Myocyte (in vitro differentiated cells): ENCODE data around the gene DROSHA. TPM values are rescaled to one million over a fixed set of nuclear protein-coding genes. Genes with fewer than 3 reads are reported as not detected.
"Not testable (repeated sequence)": the region's sequence is repeated elsewhere in the genome, so short reads cannot be mapped to it uniquely, and the experiment has no call there.

Experiments used
- DNase-seq: peaks from one replicate; pipeline ENCODE4 v3.0.0-alpha.2; 2012; ENCODE audit warnings: low read depth
- total RNA-seq: library from RNA; depleted of rRNA; stranded (reverse); fragments of >200 nt; gene quantifications from 2 replicates; pipeline ENCODE4 v1.2.3, GENCODE V29; 2014

Gene DROSHA
- total RNA-seq, 1 donor from 2014 or later, result 23.3 TPM

- DNase-seq, result no peak
Measured at GRCh38 chr5:31381299-31381698, 150.6 kb downstream of the DROSHA start.

GRCh38 chr5:31380049-31380448 lies 151.8 kb downstream of the DROSHA start:
- DNase-seq, result no peak

- no peak for DNase-seq
Measured at GRCh38 chr5:31378838-31379237, 153.1 kb downstream of the DROSHA start.

DNA sequence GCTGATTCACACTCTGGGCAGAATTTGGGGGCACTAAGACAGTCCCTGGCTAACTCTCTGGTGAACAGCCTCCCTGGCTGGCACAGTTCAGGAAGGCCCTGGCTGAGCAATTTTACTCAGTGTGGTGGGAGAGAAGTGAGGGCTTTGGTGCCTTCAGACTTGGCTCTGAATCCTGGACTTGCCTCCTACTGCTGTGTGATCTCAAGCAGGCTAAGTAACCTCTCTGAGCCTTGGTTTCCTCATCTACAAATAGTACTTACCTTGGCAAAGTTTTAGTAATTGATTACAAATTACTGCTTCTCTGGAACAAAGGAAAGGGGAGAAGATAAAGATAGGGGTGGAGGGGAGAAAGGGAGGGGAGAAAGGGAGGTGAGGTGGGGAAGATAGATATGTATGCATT lies 153.8 kb downstream of the DROSHA start:
- no peak for DNase-seq

DNA sequence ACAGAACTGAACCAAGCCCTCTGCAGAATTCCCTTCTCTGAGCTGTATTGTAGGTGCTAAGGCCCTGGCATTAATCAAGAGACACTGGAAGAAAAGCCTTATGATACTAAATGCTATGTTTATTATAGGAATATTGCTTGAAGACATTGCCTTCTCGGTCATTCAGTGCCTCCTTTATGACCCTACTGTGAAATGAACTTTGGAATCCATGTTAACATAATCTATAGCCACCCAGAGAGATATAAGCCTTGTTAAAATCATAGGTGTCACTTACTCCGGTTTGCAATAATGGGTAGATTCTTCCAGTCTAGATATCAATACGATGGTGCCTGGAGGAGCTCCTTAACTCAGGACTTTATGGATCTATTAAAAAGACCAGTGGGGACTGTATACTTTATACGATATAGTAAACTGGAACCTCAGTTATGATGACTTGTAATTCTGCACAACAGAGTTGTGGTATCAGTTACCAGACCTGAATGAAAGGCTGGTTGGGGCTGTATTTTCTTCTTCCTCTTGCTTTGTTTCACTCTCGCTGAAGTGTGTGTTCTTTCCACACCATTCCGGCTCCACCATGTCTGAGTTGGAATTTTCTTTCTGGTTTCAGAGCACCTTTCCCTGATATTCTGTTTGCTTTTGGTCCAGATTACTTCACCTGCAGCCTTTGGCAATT lies 154.5 kb downstream of the DROSHA start:
- no peak for DNase-seq

DNA sequence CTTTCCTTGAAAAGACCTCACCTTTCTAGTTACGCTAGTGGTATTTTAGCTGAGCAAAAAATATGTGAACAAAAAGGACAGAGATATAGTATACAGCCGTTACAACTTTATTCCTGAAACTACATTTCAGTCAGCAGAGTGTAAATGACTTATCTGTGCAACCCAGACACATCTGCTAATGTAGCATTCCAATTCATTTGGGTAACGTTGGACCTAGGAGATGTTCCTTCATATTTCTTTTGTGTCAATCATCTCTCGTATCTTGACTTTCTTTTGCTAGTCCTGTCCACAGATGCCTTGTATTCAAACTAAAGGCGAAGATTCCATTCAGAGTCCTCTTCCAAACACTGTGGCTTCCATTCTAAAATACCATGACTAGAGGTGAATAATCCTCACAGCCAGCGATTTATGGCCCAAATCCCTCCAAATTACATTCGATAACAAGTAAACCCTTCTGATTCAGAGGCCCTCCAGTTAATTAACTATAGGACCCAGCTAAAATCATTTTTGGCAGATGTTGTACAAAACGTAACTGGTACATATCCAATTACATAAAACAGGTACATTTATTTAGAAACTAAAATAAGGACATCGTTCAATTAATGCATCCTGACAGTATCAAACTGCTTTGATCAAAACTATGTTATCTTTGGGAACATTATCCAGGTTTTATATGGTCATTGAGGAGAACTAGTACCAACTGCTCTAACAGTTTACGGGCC lies 155.7 kb downstream of the DROSHA start:
- no peak for DNase-seq

DNA sequence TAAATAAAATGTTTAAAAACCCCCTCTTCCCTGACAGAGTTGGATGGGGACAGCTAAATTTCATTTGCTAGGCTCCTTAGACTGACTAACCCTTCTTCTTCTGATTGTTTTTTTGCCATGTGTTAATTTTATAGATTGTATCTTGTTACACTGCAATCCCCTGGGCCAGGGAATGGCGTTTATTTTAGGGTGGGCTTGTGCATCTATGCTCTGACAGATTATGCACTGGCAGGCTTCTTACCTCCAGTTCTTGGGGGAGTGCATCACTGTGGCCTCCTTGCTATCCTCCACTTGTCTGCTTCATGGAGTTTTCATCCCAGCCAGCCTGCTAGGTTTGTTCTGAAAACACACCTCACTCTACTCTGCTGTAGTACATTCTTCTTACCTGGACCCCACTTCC lies 159.8 kb downstream of the DROSHA start:
- DNase-seq, result no peak

DNA sequence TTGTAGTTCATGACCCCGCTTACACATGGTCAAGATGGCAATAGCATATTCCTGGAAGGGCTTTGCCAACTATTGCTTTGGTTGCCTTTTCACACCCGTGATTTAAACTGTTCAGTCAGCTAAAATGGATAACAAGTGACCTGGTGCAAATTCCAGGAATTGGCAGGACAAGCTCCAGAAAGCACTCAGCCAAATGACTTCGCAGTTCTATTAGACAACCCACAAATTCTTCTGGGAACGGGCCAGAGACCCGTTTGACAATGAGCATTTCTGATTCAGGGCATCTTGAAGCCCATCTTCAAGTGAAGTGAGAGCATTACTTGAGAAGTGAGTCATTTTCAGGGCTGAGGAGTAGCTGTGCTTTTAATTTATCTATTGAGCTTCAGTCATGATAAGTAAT lies 165.0 kb downstream of the DROSHA start:
- DNase-seq, result no peak

- DNase-seq, result no peak
Measured at GRCh38 chr5:31365776-31366175, 166.1 kb downstream of the DROSHA start.

DNA sequence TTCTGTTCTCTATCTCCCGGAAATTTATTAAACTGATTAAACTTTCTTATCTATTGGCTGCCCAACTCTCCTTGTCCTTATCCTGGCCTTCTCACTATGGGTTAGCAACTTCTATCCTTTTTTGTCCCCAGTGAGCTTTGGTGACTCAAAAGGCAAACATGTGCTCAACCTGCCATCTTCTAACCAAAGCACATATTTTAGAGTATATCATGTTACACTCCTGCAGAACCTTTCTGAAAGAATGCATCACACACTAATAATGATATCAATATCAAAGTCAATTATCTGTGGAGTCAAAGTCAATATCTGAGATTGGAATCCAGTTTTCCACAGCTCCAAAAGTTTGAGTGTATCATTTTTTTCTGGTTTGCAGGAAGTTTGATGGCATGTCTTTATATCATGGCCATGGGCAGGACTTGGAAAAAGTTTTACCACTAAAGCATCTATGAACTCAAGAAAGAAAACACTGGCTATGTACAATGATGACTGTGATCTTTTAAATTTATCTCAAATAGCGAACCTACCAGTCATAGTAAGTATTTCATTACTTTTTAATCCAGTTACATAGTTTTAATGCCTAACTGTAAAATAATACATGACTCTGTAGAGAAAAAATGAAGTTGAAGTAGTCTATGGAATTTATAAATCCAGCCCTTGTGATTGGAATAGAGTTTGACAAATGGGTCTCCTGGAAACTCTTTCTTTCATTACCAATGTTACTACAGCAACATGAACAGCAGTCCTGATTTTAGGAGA lies 166.8 kb downstream of the DROSHA start:
- DNase-seq, result no peak

DNA sequence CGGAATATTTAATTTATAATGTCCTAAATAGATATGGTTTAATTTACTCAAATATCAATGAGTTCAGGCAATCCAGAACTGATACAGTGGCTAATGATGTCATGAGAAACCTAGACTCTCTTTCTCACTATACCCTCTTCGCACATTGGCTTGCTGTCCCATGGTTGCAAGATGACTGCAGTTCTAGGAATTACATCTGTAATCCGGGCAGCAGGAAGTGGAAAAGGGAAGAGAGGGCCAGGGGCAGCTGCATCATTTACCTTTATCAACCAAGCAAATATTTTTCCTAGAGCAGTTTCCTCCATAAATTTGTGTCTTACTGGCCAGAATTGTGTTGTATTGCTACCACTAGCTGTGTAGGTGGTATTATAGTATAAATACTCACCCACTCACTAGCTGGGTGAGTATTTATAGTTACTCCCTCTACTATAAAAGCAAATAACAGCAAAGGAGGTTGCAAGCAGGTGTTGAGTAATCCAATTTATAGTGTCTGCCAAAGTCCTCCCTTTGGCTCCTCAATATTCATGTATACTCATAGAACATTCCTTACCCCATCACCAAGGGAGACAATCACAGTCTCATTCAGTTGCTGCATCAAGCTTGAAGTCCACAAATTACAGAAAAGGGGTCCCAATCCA lies 168.8 kb downstream of the DROSHA start:
- DNase-seq, result no peak

- DNase-seq, result no peak
Measured at GRCh38 chr5:31362529-31362900, 169.4 kb downstream of the DROSHA start.

- not testable (repeated sequence) for DNase-seq
Measured at GRCh38 chr5:31361704-31362528, 170.0 kb downstream of the DROSHA start.

DNA sequence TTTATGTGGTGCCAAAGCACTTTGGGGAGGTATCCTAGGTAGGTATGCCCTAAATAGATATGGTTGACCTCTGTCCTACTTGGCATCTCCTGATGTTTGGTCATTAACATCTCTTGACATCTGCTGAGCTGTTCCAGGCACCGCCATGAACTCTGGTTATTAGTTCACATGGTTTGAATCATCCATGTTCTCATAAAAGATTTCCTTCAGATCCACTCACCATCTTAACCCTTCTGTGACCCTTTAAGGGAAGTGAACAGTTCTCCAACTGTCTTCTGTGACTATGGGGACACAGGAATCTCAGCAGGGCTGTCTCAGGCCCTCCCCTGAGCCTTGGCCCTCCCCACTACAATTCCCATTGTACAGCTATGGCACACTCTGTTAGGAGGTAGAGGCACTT lies 170.7 kb downstream of the DROSHA start:
- DNase-seq, result no peak

DNA sequence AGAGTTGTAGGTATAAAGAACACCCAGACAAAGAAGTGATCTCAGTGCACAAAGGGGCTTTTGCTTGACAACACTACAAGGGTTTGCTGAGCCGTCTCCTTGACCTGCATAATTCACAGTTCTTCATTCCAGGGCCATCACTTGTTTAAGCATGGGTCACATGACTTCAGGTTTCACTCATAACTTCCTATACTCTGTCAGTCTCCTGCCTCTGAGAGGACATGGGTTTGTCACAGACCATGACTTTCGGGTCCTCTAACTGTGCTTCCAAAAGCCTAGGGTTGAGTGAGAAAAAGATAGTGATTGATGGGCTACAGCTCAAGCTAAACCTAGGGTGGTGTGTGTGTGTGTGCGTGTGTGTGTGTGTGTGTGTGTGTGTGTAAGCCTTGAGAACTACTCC lies 172.1 kb downstream of the DROSHA start:
- no peak for DNase-seq

GRCh38 chr5:31357038-31357437 lies 174.9 kb downstream of the DROSHA start:
- DNase-seq, result no peak

DNA sequence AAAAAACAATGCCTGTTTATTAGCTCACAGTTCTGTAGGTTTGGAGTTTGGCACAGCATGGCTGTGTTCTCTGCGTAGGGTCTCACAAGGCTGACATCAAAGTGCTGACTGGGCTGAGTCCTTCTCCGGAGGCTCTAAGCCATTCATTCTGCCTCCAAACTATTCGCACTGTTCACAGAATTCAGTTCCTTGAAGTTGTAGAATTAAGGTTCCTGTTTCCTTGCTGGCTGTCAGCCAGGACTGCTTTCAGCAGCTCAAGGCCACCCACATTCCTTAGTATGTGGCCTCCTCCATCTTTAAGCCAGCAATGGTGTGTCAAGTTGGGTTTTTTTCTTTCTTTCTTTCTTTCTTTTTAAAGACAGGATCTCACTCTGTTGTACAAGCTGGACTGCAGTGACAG lies 176.6 kb downstream of the DROSHA start:
- no peak for DNase-seq
